ENCODE measurements around the gene FJX1.

Gene FJX1

GRCh38 chr11:35606206-35606605 is 12.1 kb upstream of the FJX1 start:
- no peak for DNase-seq (ENCODE audit: low read depth)

- no peak for DNase-seq (ENCODE audit: low read depth)
These were observed 9.8 kb upstream of the FJX1 start for GRCh38 chr11:35608502-35608901.

GRCh38 chr11:35609656-35610055 is 8.6 kb upstream of the FJX1 start:
- no peak for DNase-seq (ENCODE audit: low read depth)

- no peak for DNase-seq (ENCODE audit: low read depth)
These were observed 7.6 kb upstream of the FJX1 start for GRCh38 chr11:35610631-35611030.

GRCh38 chr11:35611741-35612140 is 6.5 kb upstream of the FJX1 start:
- no peak for DNase-seq (ENCODE audit: low read depth)

- DNase-seq (ENCODE audit: low read depth): peak; percentile 37
These were observed 3.2 kb upstream of the FJX1 start for GRCh38 chr11:35614939-35615569.

GRCh38 chr11:35615921-35616900 is 2.0 kb upstream of the FJX1 start:
- DNase-seq (ENCODE audit: low read depth): peak; percentile 73

GRCh38 chr11:35617316-35617686 is 959 bp upstream of the FJX1 start:
- DNase-seq (ENCODE audit: low read depth): no peak

- peak; percentile 55 for DNase-seq (ENCODE audit: low read depth)
These were observed 346 bp downstream of the FJX1 start for GRCh38 chr11:35618497-35619115.

GRCh38 chr11:35619116-35619854 is 1.0 kb downstream of the FJX1 start:
- DNase-seq (ENCODE audit: low read depth): peak; percentile 58

GRCh38 chr11:35619855-35620640 is 1.8 kb downstream of the FJX1 start:
- DNase-seq (ENCODE audit: low read depth): peak; percentile 34

GRCh38 chr11:35620795-35621194 is 2.5 kb downstream of the FJX1 start:
- DNase-seq (ENCODE audit: low read depth): no peak

- peak; percentile 52 for DNase-seq (ENCODE audit: low read depth)
These were observed 3.4 kb downstream of the FJX1 start for GRCh38 chr11:35621620-35622019.

GRCh38 chr11:35622070-35622469 is 3.8 kb downstream of the FJX1 start:
- peak; percentile 92 for DNase-seq (ENCODE audit: low read depth)

GRCh38 chr11:35623621-35624168 is 5.4 kb downstream of the FJX1 start:
- DNase-seq (ENCODE audit: low read depth): peak; percentile 86

- no peak for DNase-seq (ENCODE audit: low read depth)
These were observed 6.1 kb downstream of the FJX1 start for GRCh38 chr11:35624316-35624715.

- no peak for DNase-seq (ENCODE audit: low read depth)
These were observed 6.5 kb downstream of the FJX1 start for GRCh38 chr11:35624781-35625180.

GRCh38 chr11:35626501-35626900 is 8.2 kb downstream of the FJX1 start:
- DNase-seq (ENCODE audit: low read depth): no peak

GRCh38 chr11:35629511-35629910 is 11.3 kb downstream of the FJX1 start:
- no peak for DNase-seq (ENCODE audit: low read depth)

GRCh38 chr11:35629914-35630313 is 11.7 kb downstream of the FJX1 start:
- DNase-seq (ENCODE audit: low read depth): peak; percentile 99

GRCh38 chr11:35631891-35632290 is 13.6 kb downstream of the FJX1 start:
- DNase-seq (ENCODE audit: low read depth): no peak
